K562 (cell line): Measurements from ENCODE around the gene SPPL3. TPM values are rescaled to one million over a fixed set of nuclear protein-coding genes. Genes with fewer than 3 reads are reported as not detected.

Source experiments
- ATAC-seq: fragments of 200-7000 bp; cut with Tn5 transposase; 3 replicates; pipeline ENCODE4 v1.9.1; 2020; ENCODE audit warnings: moderate library complexity
- BruUV-seq: library from RNA; stranded (reverse); fragments of 400-500 nt; replicated peaks from 2 replicates; lab custom pipeline; 2021; lab: Mats Ljungman, UMichigan
- CTCF ChIA-PET: fragments of 300-600 bp; formaldehyde crosslinking; extraction: SDS; loops from one replicate; lab custom pipeline; 2021; ENCODE audit warnings: low intra/inter-chr PET ratio; lab: Yijun Ruan, JAX
- POLR2A ChIA-PET: fragments of 300-600, 350-650 bp; sonication (Branson Sonifier 250); formaldehyde crosslinking; extraction: SDS; loops from one replicate; lab custom pipeline; 2021; ENCODE audit warnings: antibody characterized with exemption, inconsistent platforms; lab: Yijun Ruan, JAX
- DNase-seq, 4 experiments: peaks; one replicate each; pipeline versions ENCODE4 v3.0.0 to v3.0.0-alpha.2; 2011 to 2018; ENCODE audit warnings: low spot score in 3 of 4, mixed read lengths in 3 of 4; ENCODE audit errors: extremely low read depth in 1 of 4
- FAIRE-seq: peaks from 2 replicates; lab custom pipeline; 2011; peaks lifted over from hg19 to GRCh38; lab: Jason Lieb, UNC
- H2AFZ ChIP-seq: 2 replicates; pipeline ENCODE4 v1.6.0; 2011; ENCODE audit warnings: low read depth, low read length, control low read depth, inconsistent platforms
- H3K27ac ChIP-seq: fragments of 200-600 bp; 3 replicates; pipeline ENCODE4 v1.8.0; 2011; ENCODE audit warnings: low read depth, mild to moderate bottlenecking, control low read depth, inconsistent platforms, low read length, moderate library complexity, mixed read lengths; ENCODE audit errors: extremely low read depth
- H3K27me3 ChIP-seq, 2 experiments: fragments of 300-600 bp in 1 of 2; 2 replicates in 1 of 2; 3 replicates in 1 of 2; pipeline versions ENCODE4 v1.6.0 to v1.8.0; 2011; ENCODE audit warnings: inconsistent platforms in 2 of 2, low read length in 2 of 2, mild to moderate bottlenecking in 1 of 2, mixed read lengths in 1 of 2, moderate library complexity in 1 of 2; ENCODE audit not compliant: control insufficient read depth in 2 of 2, insufficient read depth in 2 of 2
- H3K36me3 ChIP-seq: fragments of 300-600 bp; 3 replicates; pipeline ENCODE4 v1.8.0; 2011; ENCODE audit warnings: mild to moderate bottlenecking, low read length, inconsistent platforms; ENCODE audit not compliant: control insufficient read depth, insufficient read depth
- H3K4me1 ChIP-seq, 2 experiments: fragments of 200-600 bp in 1 of 2; replicated peaks in 1 of 2; 2 replicates in 1 of 2; 3 replicates in 1 of 2; pipeline versions ENCODE4 v1.5.1 to v1.8.0; 2011; ENCODE audit warnings: inconsistent platforms in 2 of 2, low read length in 2 of 2, mild to moderate bottlenecking in 1 of 2, mixed read lengths in 1 of 2, moderate library complexity in 1 of 2; ENCODE audit not compliant: control insufficient read depth in 2 of 2, insufficient read depth in 2 of 2
- H3K4me2 ChIP-seq: 2 replicates; pipeline ENCODE4 v1.6.1; 2011; ENCODE audit warnings: low read length, control low read depth, inconsistent platforms, mixed read lengths; ENCODE audit not compliant: insufficient read depth
- H3K4me3 ChIP-seq: fragments of 200-600 bp; sonication (generic), shearing (Covaris generic); 2 replicates; pipeline ENCODE4 v1.5.1; 2016; ENCODE audit warnings: control low read depth, inconsistent platforms
- H3K79me2 ChIP-seq: fragments of 200-600 bp; 3 replicates; pipeline ENCODE4 v1.8.0; 2011; ENCODE audit warnings: low read length, inconsistent platforms; ENCODE audit not compliant: control insufficient read depth, insufficient read depth
- H3K9ac ChIP-seq, 2 experiments: 2 replicates each; pipeline versions ENCODE4 v1.6.0 to v1.6.1; 2011; ENCODE audit warnings: low read depth in 2 of 2, low read length in 2 of 2, control low read depth in 1 of 2, inconsistent platforms in 1 of 2, mild to moderate bottlenecking in 1 of 2, mixed read lengths in 1 of 2; ENCODE audit not compliant: insufficient read depth in 1 of 2
- H3K9me1 ChIP-seq: one replicate; pipeline ENCODE4 v1.6.0; 2011; ENCODE audit warnings: inconsistent platforms, mild to moderate bottlenecking, low read length, moderate library complexity; ENCODE audit not compliant: control insufficient read depth, insufficient read depth
- H3K9me3 ChIP-seq: replicated peaks from 2 replicates; pipeline ENCODE4 v1.5.1; 2011; ENCODE audit warnings: low read depth, low read length, inconsistent platforms; ENCODE audit not compliant: control insufficient read depth, insufficient read depth
- H4K20me1 ChIP-seq: replicated peaks from 2 replicates; pipeline ENCODE4 v1.6.1; 2011; ENCODE audit warnings: low read length, inconsistent platforms, mixed read lengths; ENCODE audit not compliant: control insufficient read depth, insufficient read depth
- BRF1 ChIP-seq: IDR thresholded peaks from 3 replicates; pipeline ENCODE4 v1.6.1; 2011; ENCODE audit warnings: borderline replicate concordance, mild to moderate bottlenecking; ENCODE audit not compliant: insufficient read length; ENCODE audit errors: extremely low read depth
- HLTF ChIP-seq: fragments of 450-650 bp; IDR thresholded peaks from 2 replicates; pipeline ENCODE4 v1.6.1; 2016
- MAZ ChIP-seq, 2 experiments: fragments of 450-650 bp in 1 of 2; sonication (generic) in 1 of 2; formaldehyde crosslinking; IDR thresholded peaks in 1 of 2; conservative IDR thresholded peaks in 1 of 2; 2 replicates each; pipeline versions ENCODE4 v1.4.0 to v1.5.0; 2020; ENCODE audit warnings: mild to moderate bottlenecking in 1 of 2, missing genetic modification reagents in 1 of 2
- PRPF4 ChIP-seq: fragments of 200-400 bp; formaldehyde crosslinking; IDR thresholded peaks from one replicate; pipeline ENCODE4 v1.6.1; 2017; ENCODE audit warnings: low read length, low read depth, mild to moderate bottlenecking; ENCODE audit not compliant: insufficient read depth, poor library complexity, severe bottlenecking
- RNF219 ChIP-seq: fragments of 250-450 bp; sonication (Bioruptor Pico); IDR thresholded peaks from 2 replicates; pipeline ENCODE4 v1.5.0; 2022; ENCODE audit warnings: mild to moderate bottlenecking
- SIX5 ChIP-seq, 2 experiments: IDR thresholded peaks; 2 replicates each; pipeline ENCODE4 v1.6.1; 2011; ENCODE audit warnings: low read length in 2 of 2, borderline replicate concordance in 1 of 2, low read depth in 1 of 2, mild to moderate bottlenecking in 1 of 2, moderate library complexity in 1 of 2; ENCODE audit not compliant: insufficient read depth in 1 of 2
- SMAD4 ChIP-seq: fragments of 250-450 bp; sonication (Bioruptor Pico); conservative IDR thresholded peaks from 2 replicates; pipeline ENCODE4 v1.8.0; 2021; ENCODE audit warnings: inconsistent platforms, mild to moderate bottlenecking, moderate library complexity
- SUPT5H ChIP-seq: fragments of 450-650 bp; IDR thresholded peaks from 2 replicates; pipeline ENCODE4 v1.6.1; 2016
- TAF15 ChIP-seq: fragments of 200-400 bp; formaldehyde crosslinking; IDR thresholded peaks from 2 replicates; pipeline ENCODE4 v1.6.1; 2017; ENCODE audit warnings: mild to moderate bottlenecking, low read depth, low read length, moderate library complexity
- TFAM ChIP-seq: fragments of 250-450 bp; sonication (Bioruptor Pico); conservative IDR thresholded peaks from 2 replicates; pipeline ENCODE4 v1.5.0; 2021; ENCODE audit warnings: mild to moderate bottlenecking, moderate library complexity
- ZBTB33 ChIP-seq: sonication (generic); formaldehyde crosslinking; IDR thresholded peaks from 2 replicates; pipeline ENCODE4 v1.8.1; 2023; ENCODE audit warnings: mild to moderate bottlenecking, missing genetic modification reagents
- ZFX ChIP-seq: sonication (generic); formaldehyde crosslinking; IDR thresholded peaks from 2 replicates; pipeline ENCODE4 v1.8.0; 2022; ENCODE audit warnings: mild to moderate bottlenecking, missing genetic modification reagents, moderate library complexity
- ZNF398 ChIP-seq: fragments of 250-450 bp; sonication (Bioruptor Pico); IDR thresholded peaks from 2 replicates; pipeline ENCODE4 v1.8.0; 2021; ENCODE audit warnings: moderate library complexity, mild to moderate bottlenecking, inconsistent platforms
- ZNF644 ChIP-seq: fragments of 200-800 bp; sonication (Bioruptor generic); IDR thresholded peaks from 2 replicates; pipeline ENCODE4 v1.6.1; 2016; ENCODE audit warnings: low read depth, missing genetic modification characterization, missing compliant biosample characterization
- in situ Hi-C: fragments of 300-500 bp; cut with MboI; formaldehyde crosslinking; loops from 4 replicates; pipeline ENCODE4 v1.15.0; 2018; ENCODE audit warnings: inconsistent platforms, mixed read lengths
- intact Hi-C: fragments of 100-400 bp; cut with micrococcal nuclease; formaldehyde crosslinking; loops from 2 replicates; pipeline ENCODE4 v1.14.2; 2022
- polyA plus RNA-seq, 8 experiments: library from polyadenylated mRNA; depleted of rRNA in 4 of 8; stranded (reverse) in 5 of 8; unstranded in 3 of 8; fragments of >200 nt; fragmentation: Nextera tagmentation in 2 of 8; fragmentation: Illumina TruSeq in 1 of 8; extraction: Ambion mirVana in 2 of 8; extraction: Trizol in 1 of 8; gene quantifications; 2 replicates each; pipeline versions ENCODE4 v1.2.1 to v1.2.3, GENCODE V29; 2011 to 2014; ENCODE audit warnings: inconsistent platforms in 1 of 8, missing spikeins in 1 of 8
- total RNA-seq, 7 experiments: library from RNA; depleted of rRNA in 6 of 7; stranded (reverse); fragments of >200 nt in 6 of 7; fragmentation: Illumina TruSeq in 2 of 7; extraction: Trizol in 2 of 7; gene quantifications; 2 replicates each; pipeline versions ENCODE4 v1.2.1 to v1.2.3, GENCODE V29; 2011 to 2021; ENCODE audit warnings: low replicate concordance in 1 of 7
- TF ChIP-seq, protein P1 (sequence below): fragments of 250-450 bp; sonication (Bioruptor Pico); IDR thresholded peaks from 2 replicates; pipeline ENCODE4 v1.5.0; 2020; ENCODE audit warnings: mild to moderate bottlenecking

Gene SPPL3
- total and polyA plus RNA-seq, 9 of the 15 experiments (the other 6 are each of a cell fraction or from before 2014, with no cell fraction given), result 2.9 to 32.1 (median 7.1) TPM

DNA sequence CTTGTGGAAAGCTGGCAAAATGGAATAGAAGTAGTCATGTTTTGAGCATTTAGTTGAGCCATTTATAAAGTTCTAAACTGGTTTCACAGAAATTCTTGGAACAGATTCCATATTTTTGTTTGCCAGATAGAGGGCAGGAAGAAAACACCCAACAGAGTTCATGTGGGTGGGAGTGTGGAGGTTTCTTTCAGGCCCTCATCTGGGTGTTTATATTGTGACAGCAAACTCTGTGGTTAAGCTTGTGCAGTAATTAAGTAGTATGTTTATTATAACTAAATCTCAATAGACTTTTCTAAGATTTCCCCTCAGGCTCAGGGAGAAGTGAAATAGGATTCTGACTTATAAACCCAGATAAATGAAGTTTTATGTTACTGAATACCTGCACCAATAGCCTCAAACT, 57.4 kb downstream of the SPPL3 start:
- H3K36me3 ChIP-seq, result no peaks in the 10 kb centered on the region
- H3K9me1 ChIP-seq, result no peaks in the 10 kb centered on the region
- H3K4me3 ChIP-seq, result no peak overlapping the region
- CTCF ChIA-PET, result no interaction called here
- H4K20me1 ChIP-seq, result peaks cover 12% of the 10 kb centered on the region; the same call in 1 of the 2 replicates
- no peaks in the 10 kb centered on the region for H3K9me3 ChIP-seq
- TF ChIP-seq ZBTB33 (no peak), ZFX (no peak), TFAM (CRISPR knock-in tag) (no peak), SUPT5H (no peak), BRF1 (no peak), SIX5 (IDR thresholded peaks at IDR 0.05; ENCODE audit: borderline replicate concordance in 1 of 2, insufficient read depth in 1 of 2, low read depth in 1 of 2, low read length in 2 of 2) (no peak), RNF219 (CRISPR knock-in tag) (no peak), SMAD4 (CRISPR knock-in tag) (no peak), PRPF4 (no peak), ZNF398 (no peak), MAZ (CRISPR knock-in tag; conservative IDR thresholded peaks at IDR 0.05 in 1 of 2, IDR thresholded peaks at IDR 0.05 in 1 of 2) (no peak), ZNF644 (tag) (no peak), TAF15 (no peak), HLTF (no peak)
- TF ChIP-seq, protein P1, sequence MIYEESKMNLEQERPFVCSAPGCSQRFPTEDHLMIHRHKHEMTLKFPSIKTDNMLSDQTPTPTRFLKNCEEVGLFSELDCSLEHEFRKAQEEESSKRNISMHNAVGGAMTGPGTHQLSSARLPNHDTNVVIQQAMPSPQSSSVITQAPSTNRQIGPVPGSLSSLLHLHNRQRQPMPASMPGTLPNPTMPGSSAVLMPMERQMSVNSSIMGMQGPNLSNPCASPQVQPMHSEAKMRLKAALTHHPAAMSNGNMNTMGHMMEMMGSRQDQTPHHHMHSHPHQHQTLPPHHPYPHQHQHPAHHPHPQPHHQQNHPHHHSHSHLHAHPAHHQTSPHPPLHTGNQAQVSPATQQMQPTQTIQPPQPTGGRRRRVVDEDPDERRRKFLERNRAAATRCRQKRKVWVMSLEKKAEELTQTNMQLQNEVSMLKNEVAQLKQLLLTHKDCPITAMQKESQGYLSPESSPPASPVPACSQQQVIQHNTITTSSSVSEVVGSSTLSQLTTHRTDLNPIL (CRISPR knock-in tag), result no peak
- TF ChIP-seq, all 486 proteins: peak for 0
- H3K4me2 ChIP-seq, result no peak overlapping the region
- no TSS peak for BruUV-seq
- no peak overlapping the region for H3K27ac ChIP-seq
- POLR2A ChIA-PET, result interaction anchor here (0.5 to 1.7 kb wide), 5 partner anchors 10 to 193 kb away, joined by 3 to 7 read pairs (median 3); no protein-coding TSS in a partner anchor
- no peaks in the 10 kb centered on the region for H3K27me3 ChIP-seq
- H2AFZ ChIP-seq, result no peak overlapping the region
- DNase-seq, result no peak
- H3K9ac ChIP-seq, result no peak overlapping the region
- intact Hi-C loops, result no loop called here
- peaks cover 13% of the 10 kb centered on the region for H3K79me2 ChIP-seq
- ATAC-seq, result no peak
- FAIRE-seq, result no peak
- peaks cover 4 to 9% of the 10 kb centered on the region in 2 experiments; a peak in 2 of 5 replicates for H3K4me1 ChIP-seq
- in situ Hi-C loops, result no loop called here
